Heart right ventricle (tissue), 16 donors: Measurements from ENCODE around the gene GHSR. TPM values are rescaled to one million over a fixed set of nuclear protein-coding genes. Genes with fewer than 3 reads are reported as not detected.

Experiments used
- ATAC-seq, 8 donors: fragments of 200-7000 bp; cut with Tn5 transposase; one replicate each; pipeline ENCODE4 v1.9.1; 2020; ENCODE audit warnings: mild to moderate bottlenecking in 8 of 8, moderate library complexity in 8 of 8, moderate number of reproducible peaks in 1 of 8
- DNase-seq, 2 donors: peaks; one replicate each; pipeline ENCODE4 v3.0.0-alpha.2; 2020
- H3K27ac ChIP-seq, 10 donors: fragments of 200-600 bp; sonication (generic) in 2 of 10; one replicate each; pipeline versions ENCODE4 v1.5.0 to v1.8.0; 2020 to 2022; ENCODE audit warnings: mild to moderate bottlenecking in 3 of 10
- H3K27me3 ChIP-seq, 7 donors: fragments of 200-600 bp; one replicate each; pipeline ENCODE4 v1.8.0; 2021 to 2022; ENCODE audit warnings: mild to moderate bottlenecking in 2 of 7
- H3K36me3 ChIP-seq, 9 donors: fragments of 200-600 bp; sonication (generic) in 1 of 9; one replicate each; pipeline versions ENCODE4 v1.5.0 to v1.8.0; 2020 to 2022; ENCODE audit warnings: mild to moderate bottlenecking in 2 of 9
- H3K4me1 ChIP-seq, 9 donors: fragments of 200-600 bp; sonication (generic) in 1 of 9; one replicate each; pipeline versions ENCODE4 v1.5.0 to v1.8.0; 2020 to 2022; ENCODE audit warnings: mild to moderate bottlenecking in 4 of 9
- H3K4me3 ChIP-seq, 10 donors: fragments of 200-600 bp; sonication (generic) in 2 of 10; one replicate each; pipeline versions ENCODE4 v1.5.0 to v1.8.0; 2020 to 2022; ENCODE audit warnings: mild to moderate bottlenecking in 7 of 10, moderate library complexity in 2 of 10
- H3K9me3 ChIP-seq, 11 donors: fragments of 200-600 bp in 10 of 11; sonication (generic) in 2 of 11; one replicate each; pipeline versions ENCODE4 v1.5.0 to v1.8.0; 2013 to 2022; ENCODE audit warnings: mild to moderate bottlenecking in 2 of 11, control low read depth in 1 of 11, moderate library complexity in 1 of 11
- CTCF ChIP-seq, 9 donors: fragments of 200-600 bp; sonication (generic) in 2 of 9; IDR thresholded peaks; one replicate each; pipeline versions ENCODE4 v1.5.0 to v1.8.0; 2021 to 2022; ENCODE audit warnings: antibody characterized with exemption in 9 of 9, mild to moderate bottlenecking in 5 of 9, moderate library complexity in 1 of 9
- WGBS, 2 donors: extraction: QIAGEN DNeasy Blood & Tissue Kit; methylation state at CpG; one replicate each; pipeline ENCODE4 v1.1.7; 2013; ENCODE audit warnings: inconsistent platforms in 1 of 2; 5-methylcytosine and 5-hydroxymethylcytosine counted together
- intact Hi-C, 10 donors: fragments of 100-400 bp; cut with DNase I; formaldehyde crosslinking; loops; one replicate each; pipeline versions ENCODE4 v1.11.1 to v1.14.2; 2022
- polyA plus RNA-seq, 2 donors: library from polyadenylated mRNA; stranded (reverse); fragments of 200-250 nt; gene quantifications; one replicate each; pipeline ENCODE4 v1.2.3, GENCODE V29; 2013
- total RNA-seq, 10 donors: library from RNA; stranded (reverse); fragmentation: NEBNext Ultra II Directional in 3 of 10; extraction: Animal tissue kit (Norgen Biotek cat#: 25700) in 3 of 10; gene quantifications; one replicate each; pipeline versions ENCODE4 v1.2.1 to v1.2.4, GENCODE V29; 2021 to 2023
- donor health status: Arrhythmogenic right ventricular cardiomyopathy.
- donor health status: ischemic (EF 13 %, LVEDD 7.1; RV severe dilation, severe dysfunction).
- donor health status: healthy with polysubstance abuse.
- donor health status: DM: no; HTN: yes; CAD: no.
- donor health status: DM: no; HTN: no; CAD: no.
- donor health status: ischemic (EF 25% LVEDD 6.9; RV normal size, moderate dysfunction).
- donor health status: ischemic (EF 25% LVEDD 5.7; RV mildly dilated, moderate dysfunction).
- donor health status: healthy.
- donor health status: DM: yes; HTN: yes; CAD: no.
- donor health status: Ischemic cardiomyopathy.
- donor health status: ischemic (EF 35%, LVEDD 5.7; RV mildly dilated, moderate dysfunction).
- donor health status: nonischemic (EF 11% LVEDD 7.7; RV severe dilation, severe dysfunction).
- donor health status: DM: yes; HTN: yes; CAD: no.
- donor health status: PGD.
- donor health status: ischemic (EF 29% LVEDD 5.4; RV normal size, mild dysfunction).
- donor health status: nonischemic (EF 23%, LVEDD 6.1; RV moderate dilation, normal function).

The GHSR gene
- total and polyA plus RNA-seq, 12 donors: not detected

- intact Hi-C loops: no loop called here
- TF ChIP-seq CTCF (IDR thresholded peaks at IDR 0.05): no peak
- DNase-seq: no peak
- Histone ChIP-seq H3K36me3 (no peaks in the 10 kb centered on the region), H3K4me1 (no peaks in the 10 kb centered on the region), H3K27me3 (peaks cover 0 to 48% (median 32%) of the 10 kb centered on the region in 7 donors), H3K4me3 (no peak overlapping the region), H3K9me3 (no peaks in the 10 kb centered on the region), H3K27ac (no peak overlapping the region)
- 72 to 82% methylated on average over 5 of the region's 5 CpGs for WGBS, 2 donors
- no peak for ATAC-seq
Measured at GRCh38 chr3:172441581-172441980, 6.7 kb downstream of the GHSR start.

DNA sequence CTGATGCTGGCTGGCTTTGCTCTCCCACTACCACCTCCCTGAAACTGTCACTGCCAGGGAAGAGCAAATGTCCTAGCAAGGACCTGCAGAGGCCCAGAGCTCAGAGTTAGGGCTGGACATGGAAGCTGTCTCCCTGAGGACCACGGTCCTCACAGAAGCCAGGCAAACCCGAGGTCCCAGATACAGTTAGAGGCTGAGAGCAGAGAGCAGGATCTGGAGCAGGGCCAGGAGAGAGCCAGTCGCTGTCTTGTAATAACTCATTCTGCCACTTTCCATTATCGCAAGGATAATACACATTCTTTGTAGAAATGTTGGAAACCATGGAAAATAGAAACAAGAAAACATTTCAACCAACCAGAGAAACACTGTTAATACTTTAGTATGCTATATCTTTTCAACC is 10.1 kb downstream of the GHSR start:
- DNase-seq: no peak
- H3K27ac ChIP-seq: no peak overlapping the region
- no peak for TF ChIP-seq CTCF (IDR thresholded peaks at IDR 0.05)
- WGBS, 2 donors: 61 to 70% methylated on average over 4 of the region's 4 CpGs
- peaks cover 0 to 5% (median 0%) of the 10 kb centered on the region in 11 donors for H3K9me3 ChIP-seq
- no peaks in the 10 kb centered on the region for H3K4me1 ChIP-seq
- intact Hi-C loops: no loop called here
- ATAC-seq: no peak
- H3K27me3 ChIP-seq: peaks cover 0 to 21% (median 8%) of the 10 kb centered on the region in 7 donors
- H3K4me3 ChIP-seq: no peak overlapping the region
- H3K36me3 ChIP-seq: no peaks in the 10 kb centered on the region

DNA sequence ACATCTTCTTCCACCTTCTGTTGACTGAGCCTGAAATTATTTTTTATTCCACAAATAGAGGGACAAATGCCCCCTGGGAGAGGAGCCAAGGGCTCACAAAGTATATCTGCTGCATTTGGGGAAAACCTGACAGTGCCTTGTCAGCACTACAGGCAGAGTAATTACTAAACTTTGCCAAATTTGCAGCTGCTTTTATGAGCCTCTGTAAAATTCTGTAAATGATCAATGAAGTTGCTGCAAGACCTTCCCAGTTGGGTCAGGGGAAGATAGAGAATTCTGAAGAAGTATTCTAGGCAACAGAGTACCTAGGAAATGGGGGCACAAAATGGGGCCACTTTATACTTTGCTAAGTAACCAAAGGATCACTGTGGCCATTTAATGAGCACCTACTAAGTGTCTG is 10.5 kb downstream of the GHSR start:
- no peak overlapping the region for H3K4me3 ChIP-seq
- no peak for DNase-seq
- no peak for TF ChIP-seq CTCF (IDR thresholded peaks at IDR 0.05)
- peaks cover 0 to 21% (median 6%) of the 10 kb centered on the region in 7 donors for H3K27me3 ChIP-seq
- no peak for ATAC-seq
- H3K27ac ChIP-seq: no peak overlapping the region
- intact Hi-C loops: no loop called here
- no peaks in the 10 kb centered on the region for H3K36me3 ChIP-seq
- no peaks in the 10 kb centered on the region for H3K4me1 ChIP-seq
- H3K9me3 ChIP-seq: peaks cover 0 to 9% (median 0%) of the 10 kb centered on the region in 11 donors

GRCh38 chr3:172415323-172415722 is 32.9 kb downstream of the GHSR start:
- ATAC-seq: no peak
- WGBS, 2 donors: 80 to 84% methylated on average over 5 of the region's 5 CpGs

More at GRCh38 chr3:172415323-172415722, 32.9 kb downstream of the GHSR start:
- no peaks in the 10 kb centered on the region for H3K4me1 ChIP-seq
- H3K9me3 ChIP-seq: peaks cover 0 to 26% (median 0%) of the 10 kb centered on the region in 11 donors
- H3K27ac ChIP-seq: no peak overlapping the region
- no peak for TF ChIP-seq CTCF (IDR thresholded peaks at IDR 0.05)
- H3K36me3 ChIP-seq: no peaks in the 10 kb centered on the region
- H3K27me3 ChIP-seq: peaks cover 0 to 6% (median 0%) of the 10 kb centered on the region in 7 donors
- intact Hi-C loops: no loop called here
- no peak overlapping the region for H3K4me3 ChIP-seq
- no peak for DNase-seq
